Neural cell (in vitro differentiated cells): ENCODE measurements around the gene UBASH3B.

Experiments
- CTCF ChIP-seq: fragments of 450-650 bp; IDR thresholded peaks from 2 replicates; pipeline ENCODE4 v1.5.1; 2014; ENCODE audit warnings: antibody characterized with exemption, mild to moderate bottlenecking, moderate library complexity; ENCODE audit not compliant: poor library complexity, severe bottlenecking
- EP300 ChIP-seq: fragments of 450-650 bp; conservative IDR thresholded peaks from 2 replicates; pipeline ENCODE4 v1.6.1; 2014; ENCODE audit warnings: antibody characterized with exemption, mild to moderate bottlenecking, moderate library complexity; ENCODE audit not compliant: poor library complexity, severe bottlenecking
- EZH2 ChIP-seq: fragments of 200-600, 300-800 bp; shearing (Covaris generic), sonication (generic); IDR thresholded peaks from 2 replicates; pipeline ENCODE4 v1.6.1; 2014; ENCODE audit warnings: antibody characterized with exemption, low read length, borderline replicate concordance, mild to moderate bottlenecking; ENCODE audit not compliant: insufficient read depth, poor library complexity, severe bottlenecking
- MXI1 ChIP-seq: fragments of 450-650 bp; conservative IDR thresholded peaks from 2 replicates; pipeline ENCODE4 v1.6.1; 2014; ENCODE audit warnings: antibody characterized with exemption, mild to moderate bottlenecking; ENCODE audit not compliant: poor library complexity, severe bottlenecking
- POLR2AphosphoS5 ChIP-seq: IDR thresholded peaks from 2 replicates; pipeline ENCODE4 v1.6.1; 2012
- RAD21 ChIP-seq: fragments of 450-650 bp; conservative IDR thresholded peaks from 2 replicates; pipeline ENCODE4 v1.6.1; 2014; ENCODE audit warnings: antibody characterized with exemption, mild to moderate bottlenecking, moderate library complexity
- REST ChIP-seq: IDR thresholded peaks from 2 replicates; pipeline ENCODE4 v1.6.1; 2012; ENCODE audit warnings: borderline replicate concordance
- SMC3 ChIP-seq: fragments of 450-650 bp; conservative IDR thresholded peaks from 2 replicates; pipeline ENCODE4 v1.6.1; 2014; ENCODE audit warnings: antibody characterized with exemption, mild to moderate bottlenecking, moderate library complexity; ENCODE audit not compliant: poor library complexity
- TAF1 ChIP-seq: IDR thresholded peaks from 2 replicates; pipeline ENCODE4 v1.6.1; 2012; ENCODE audit warnings: low read depth

GRCh38 chr11:122814401-122814800 lies 158.9 kb downstream of the UBASH3B start:
- no peak for TF ChIP-seq TAF1
- no peak for TF ChIP-seq CTCF
- TF ChIP-seq POLR2AphosphoS5, result no peak
- no peak for TF ChIP-seq MXI1
- no peak for TF ChIP-seq SMC3
- TF ChIP-seq EZH2, result no peak
- no peak for TF ChIP-seq REST
- no peak for TF ChIP-seq EP300
- no peak for TF ChIP-seq RAD21
